ENCODE data around the gene STPG3. TPM values are rescaled to one million over a fixed set of nuclear protein-coding genes. Genes with fewer than 3 reads are reported as not detected.

STPG3 gene
- total and polyA plus RNA-seq, 2 of the 13 experiments (the other 11 are each of a cell fraction or from before 2014, with no cell fraction given) = not detected

DNA sequence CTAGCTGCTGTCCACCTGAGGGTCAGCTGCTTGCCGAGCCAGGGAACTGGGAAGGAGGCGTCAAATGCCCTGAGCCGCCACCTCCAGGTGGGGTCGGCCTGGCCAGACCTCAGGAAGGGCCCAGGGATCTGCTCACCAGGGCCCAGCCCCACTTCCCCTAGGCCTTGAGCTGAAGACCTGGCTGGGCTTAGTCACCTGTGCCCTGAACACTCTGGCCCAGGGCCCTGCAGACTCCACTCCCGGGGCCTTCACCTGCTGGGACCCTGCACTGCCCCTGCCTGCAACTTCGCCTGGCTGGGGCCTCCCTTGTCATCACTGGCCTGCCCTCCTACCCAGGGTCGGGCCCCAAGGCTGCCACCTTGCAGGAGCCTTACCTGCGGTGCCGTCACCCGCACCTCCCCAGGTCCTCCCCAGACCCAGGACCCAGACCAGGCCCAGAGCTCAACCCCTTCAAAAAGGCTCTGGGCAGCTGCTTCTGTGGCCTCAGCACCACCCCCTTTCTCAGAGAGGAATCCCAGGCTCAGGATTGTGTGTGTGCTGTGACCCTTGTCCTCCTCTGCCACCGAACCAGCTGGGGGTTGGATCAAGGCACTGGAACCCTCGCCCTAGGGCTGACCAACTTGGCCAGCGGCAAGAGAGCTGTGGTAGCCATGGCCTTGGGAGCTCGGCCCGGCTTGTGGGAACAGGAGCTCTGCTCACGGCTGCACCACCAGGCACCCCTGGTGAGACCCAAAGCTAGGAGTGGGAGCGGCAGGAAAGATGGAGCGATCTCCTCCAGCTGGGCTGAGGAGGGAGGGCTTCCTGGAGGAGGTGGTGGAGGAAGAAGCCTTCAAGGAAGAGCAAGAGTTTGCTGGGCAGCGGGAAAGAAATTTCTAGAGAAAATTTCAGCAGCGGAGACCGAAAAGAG is 2.9 kb downstream of the STPG3 start (continued):
- TF ChIP-seq ZMYM3 (CRISPR knock-in tag; IDR thresholded peaks at IDR 0.05) = peak; percentile 68
- no peak for TF ChIP-seq ZBTB3 (CRISPR knock-in tag; IDR thresholded peaks at IDR 0.05; ENCODE audit: borderline replicate concordance, low read depth)
- TF ChIP-seq, protein P1, sequence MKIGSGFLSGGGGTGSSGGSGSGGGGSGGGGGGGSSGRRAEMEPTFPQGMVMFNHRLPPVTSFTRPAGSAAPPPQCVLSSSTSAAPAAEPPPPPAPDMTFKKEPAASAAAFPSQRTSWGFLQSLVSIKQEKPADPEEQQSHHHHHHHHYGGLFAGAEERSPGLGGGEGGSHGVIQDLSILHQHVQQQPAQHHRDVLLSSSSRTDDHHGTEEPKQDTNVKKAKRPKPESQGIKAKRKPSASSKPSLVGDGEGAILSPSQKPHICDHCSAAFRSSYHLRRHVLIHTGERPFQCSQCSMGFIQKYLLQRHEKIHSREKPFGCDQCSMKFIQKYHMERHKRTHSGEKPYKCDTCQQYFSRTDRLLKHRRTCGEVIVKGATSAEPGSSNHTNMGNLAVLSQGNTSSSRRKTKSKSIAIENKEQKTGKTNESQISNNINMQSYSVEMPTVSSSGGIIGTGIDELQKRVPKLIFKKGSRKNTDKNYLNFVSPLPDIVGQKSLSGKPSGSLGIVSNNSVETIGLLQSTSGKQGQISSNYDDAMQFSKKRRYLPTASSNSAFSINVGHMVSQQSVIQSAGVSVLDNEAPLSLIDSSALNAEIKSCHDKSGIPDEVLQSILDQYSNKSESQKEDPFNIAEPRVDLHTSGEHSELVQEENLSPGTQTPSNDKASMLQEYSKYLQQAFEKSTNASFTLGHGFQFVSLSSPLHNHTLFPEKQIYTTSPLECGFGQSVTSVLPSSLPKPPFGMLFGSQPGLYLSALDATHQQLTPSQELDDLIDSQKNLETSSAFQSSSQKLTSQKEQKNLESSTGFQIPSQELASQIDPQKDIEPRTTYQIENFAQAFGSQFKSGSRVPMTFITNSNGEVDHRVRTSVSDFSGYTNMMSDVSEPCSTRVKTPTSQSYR (CRISPR knock-in tag; IDR thresholded peaks at IDR 0.05; ENCODE audit: borderline replicate concordance) = peak; percentile 34; the same call in 1 of the 2 replicates
- TF ChIP-seq, protein P2, sequence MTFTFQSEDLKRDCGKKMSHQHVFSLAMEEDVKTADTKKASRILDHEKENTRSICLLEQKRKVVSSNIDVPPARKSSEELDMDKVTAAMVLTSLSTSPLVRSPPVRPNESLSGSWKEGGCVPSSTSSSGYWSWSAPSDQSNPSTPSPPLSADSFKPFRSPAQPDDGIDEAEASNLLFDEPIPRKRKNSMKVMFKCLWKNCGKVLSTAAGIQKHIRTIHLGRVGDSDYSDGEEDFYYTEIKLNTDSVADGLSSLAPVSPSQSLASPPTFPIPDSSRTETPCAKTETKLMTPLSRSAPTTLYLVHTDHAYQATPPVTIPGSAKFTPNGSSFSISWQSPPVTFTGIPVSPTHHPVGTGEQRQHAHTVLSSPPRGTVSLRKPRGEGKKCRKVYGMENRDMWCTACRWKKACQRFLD (CRISPR knock-in tag; IDR thresholded peaks at IDR 0.05; ENCODE audit: borderline replicate concordance) = no peak
- TF ChIP-seq TP53 (CRISPR knock-in tag; conservative IDR thresholded peaks at IDR 0.05) = no peak
- no peak for TF ChIP-seq ATF7 (IDR thresholded peaks at IDR 0.05)
- no peak for TF ChIP-seq ATF7 (CRISPR knock-in tag; IDR thresholded peaks at IDR 0.05)
- no peak for TF ChIP-seq ZKSCAN8 (CRISPR knock-in tag; IDR thresholded peaks at IDR 0.05; ENCODE audit: borderline replicate concordance)
- peak; percentile 43; the same call in 1 of the 2 replicates for TF ChIP-seq RXRA (CRISPR knock-in tag; IDR thresholded peaks at IDR 0.05)
- TF ChIP-seq ZNF225 (CRISPR knock-in tag; IDR thresholded peaks at IDR 0.05) = no peak
- TF ChIP-seq NFIC (IDR thresholded peaks at IDR 0.05; ENCODE audit: low read length) = no peak
- no peak for TF ChIP-seq BCL6 (CRISPR knock-in tag; IDR thresholded peaks at IDR 0.05)
- TF ChIP-seq GLI4 (CRISPR knock-in tag; IDR thresholded peaks at IDR 0.05; ENCODE audit: borderline replicate concordance) = no peak
- no peak for TF ChIP-seq JUND (CRISPR knock-in tag; IDR thresholded peaks at IDR 0.05)
- no peak for TF ChIP-seq SMARCE1 (IDR thresholded peaks at IDR 0.05; ENCODE audit: borderline replicate concordance)
- TF ChIP-seq KDM1A (CRISPR knock-in tag; IDR thresholded peaks at IDR 0.05) = no peak
- 0 out of 2 replicates have a peak, but pooled peaks have one; percentile 20 for TF ChIP-seq EEA1 (CRISPR knock-in tag; IDR thresholded peaks at IDR 0.05; ENCODE audit: borderline replicate concordance)
- no peak for TF ChIP-seq PHF20 (CRISPR knock-in tag; IDR thresholded peaks at IDR 0.05)
- TF ChIP-seq, protein P3, sequence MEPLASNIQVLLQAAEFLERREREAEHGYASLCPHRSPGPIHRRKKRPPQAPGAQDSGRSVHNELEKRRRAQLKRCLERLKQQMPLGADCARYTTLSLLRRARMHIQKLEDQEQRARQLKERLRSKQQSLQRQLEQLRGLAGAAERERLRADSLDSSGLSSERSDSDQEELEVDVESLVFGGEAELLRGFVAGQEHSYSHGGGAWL (CRISPR knock-in tag; IDR thresholded peaks at IDR 0.05) = no peak
- TF ChIP-seq ZSCAN29 (CRISPR knock-in tag; conservative IDR thresholded peaks at IDR 0.05) = no peak
- no peak for TF ChIP-seq POLR2G (IDR thresholded peaks at IDR 0.05; ENCODE audit: low read depth, low read length)
- TF ChIP-seq NFIB (CRISPR knock-in tag; IDR thresholded peaks at IDR 0.05; ENCODE audit: borderline replicate concordance) = no peak
- peak; percentile 64; the same call in 1 of the 2 replicates for TF ChIP-seq TMF1 (CRISPR knock-in tag; IDR thresholded peaks at IDR 0.05; ENCODE audit: low read depth)
- TF ChIP-seq, protein P4, sequence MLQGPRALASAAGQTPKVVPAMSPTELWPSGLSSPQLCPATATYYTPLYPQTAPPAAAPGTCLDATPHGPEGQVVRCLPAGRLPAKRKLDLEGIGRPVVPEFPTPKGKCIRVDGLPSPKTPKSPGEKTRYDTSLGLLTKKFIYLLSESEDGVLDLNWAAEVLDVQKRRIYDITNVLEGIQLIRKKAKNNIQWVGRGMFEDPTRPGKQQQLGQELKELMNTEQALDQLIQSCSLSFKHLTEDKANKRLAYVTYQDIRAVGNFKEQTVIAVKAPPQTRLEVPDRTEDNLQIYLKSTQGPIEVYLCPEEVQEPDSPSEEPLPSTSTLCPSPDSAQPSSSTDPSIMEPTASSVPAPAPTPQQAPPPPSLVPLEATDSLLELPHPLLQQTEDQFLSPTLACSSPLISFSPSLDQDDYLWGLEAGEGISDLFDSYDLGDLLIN (CRISPR knock-in tag; IDR thresholded peaks at IDR 0.05; ENCODE audit: borderline replicate concordance) = no peak

All from HepG2 (cell line).